ENCODE data around the gene RAB28.
"Not testable (repeated sequence)": the region's sequence is repeated elsewhere in the genome, so short reads cannot be mapped to it uniquely, and the experiment has no call there.

Gene RAB28

DNA sequence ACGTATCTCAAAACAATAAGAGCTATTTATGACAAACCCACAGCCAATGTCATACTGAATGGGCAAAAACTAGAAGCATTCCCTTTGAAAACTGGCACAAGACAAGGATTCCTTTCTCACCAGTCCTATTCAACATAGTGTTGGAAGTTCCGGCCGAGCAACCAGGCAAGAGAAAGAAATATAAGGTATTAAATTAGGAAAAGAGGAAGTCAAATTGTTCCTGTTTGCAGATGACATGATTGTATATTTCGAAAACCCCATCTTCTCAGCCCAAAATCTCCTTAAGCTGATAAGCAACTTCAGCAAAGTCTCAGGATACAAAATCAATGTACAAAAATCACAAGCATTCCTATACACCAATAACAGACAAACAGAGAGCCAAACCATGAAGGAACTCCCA, 94.2 kb downstream of the RAB28 start:
- not testable (repeated sequence) for H3K4me3 ChIP-seq (ENCODE audit: low read length in 2 of 2); H3K9ac ChIP-seq (ENCODE audit: low read depth in 1 of 2, low read length in 2 of 2); H3K36me3 ChIP-seq (ENCODE audit: control insufficient read depth in 2 of 2, insufficient read depth in 2 of 2, low read length in 2 of 2); H3K4me1 ChIP-seq (ENCODE audit: control insufficient read depth in 2 of 2, insufficient read depth in 2 of 2, low read length in 2 of 2); H3K27ac ChIP-seq (ENCODE audit: low read depth in 2 of 2, low read length in 2 of 2); H3K9me3 ChIP-seq (ENCODE audit: control insufficient read depth in 2 of 2, low read length in 2 of 2); H3K27me3 ChIP-seq (ENCODE audit: control insufficient read depth in 2 of 2, insufficient read depth in 2 of 2, low read length in 2 of 2)

DNA sequence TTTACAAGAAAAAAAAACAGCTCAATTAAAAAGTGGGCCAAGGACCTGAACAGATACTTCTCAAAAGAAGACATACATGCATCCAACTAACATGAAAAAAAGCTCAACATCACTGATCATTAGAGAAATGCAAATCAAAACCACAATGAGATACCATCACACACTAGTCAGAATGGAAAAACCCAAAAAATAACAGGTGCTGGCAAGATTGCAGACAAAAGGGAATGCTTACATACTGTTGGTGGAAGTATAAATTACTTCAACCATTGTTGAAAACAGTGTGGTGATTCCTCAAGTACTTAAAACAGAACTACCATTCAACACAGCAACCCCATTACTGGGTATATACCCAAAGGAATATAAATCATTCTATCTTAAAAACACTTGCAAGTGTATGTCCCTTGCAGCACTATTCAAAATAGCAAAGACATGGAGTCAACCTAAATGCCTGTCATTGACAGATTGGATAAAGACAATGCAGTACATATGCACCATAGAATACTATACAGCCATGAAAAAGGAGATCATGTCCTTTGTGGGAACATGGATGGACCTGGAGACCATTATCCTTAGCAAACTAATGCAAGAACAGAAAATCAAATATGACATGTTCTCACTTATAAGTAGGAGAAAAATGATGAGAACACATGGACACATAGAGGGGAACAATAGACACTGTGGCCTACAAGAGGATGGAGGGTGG, 97.6 kb downstream of the RAB28 start:
- Histone ChIP-seq H3K4me3 (ENCODE audit: low read length in 2 of 2) (no peak overlapping the region), H3K9ac (ENCODE audit: low read depth in 1 of 2, low read length in 2 of 2) (no peak overlapping the region), H3K9me3 (ENCODE audit: control insufficient read depth in 2 of 2, low read length in 2 of 2) (no peaks in the 10 kb centered on the region), H3K27me3 (ENCODE audit: control insufficient read depth in 2 of 2, insufficient read depth in 2 of 2, low read length in 2 of 2) (no peaks in the 10 kb centered on the region), H3K4me1 (ENCODE audit: control insufficient read depth in 2 of 2, insufficient read depth in 2 of 2, low read length in 2 of 2) (no peaks in the 10 kb centered on the region), H3K36me3 (ENCODE audit: control insufficient read depth in 2 of 2, insufficient read depth in 2 of 2, low read length in 2 of 2) (no peaks in the 10 kb centered on the region), H3K27ac (ENCODE audit: low read depth in 2 of 2, low read length in 2 of 2) (no peak overlapping the region)

DNA sequence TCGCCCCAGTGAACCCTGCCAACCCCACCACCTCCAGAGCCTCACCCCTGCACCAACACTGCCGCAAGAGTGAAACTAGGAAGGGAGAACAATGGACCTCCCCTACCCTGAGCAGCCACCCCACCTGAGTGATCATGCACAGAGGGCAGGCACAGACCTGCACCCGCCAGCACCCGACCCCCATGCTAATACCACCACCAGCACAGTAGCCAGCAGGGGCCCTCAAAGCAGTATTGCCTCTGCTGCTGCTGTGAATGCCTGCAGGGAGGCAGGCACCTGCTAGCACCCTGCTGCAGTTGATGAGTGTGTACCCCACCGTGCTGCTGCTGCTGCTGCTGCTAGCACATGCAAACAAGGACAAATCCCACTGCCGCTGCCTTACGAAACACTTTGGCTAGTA, 100.1 kb downstream of the RAB28 start:
- Histone ChIP-seq H3K36me3 (ENCODE audit: control insufficient read depth in 2 of 2, insufficient read depth in 2 of 2, low read length in 2 of 2) (no peaks in the 10 kb centered on the region), H3K4me3 (ENCODE audit: low read length in 2 of 2) (no peak overlapping the region), H3K9me3 (ENCODE audit: control insufficient read depth in 2 of 2, low read length in 2 of 2) (no peaks in the 10 kb centered on the region), H3K4me1 (ENCODE audit: control insufficient read depth in 2 of 2, insufficient read depth in 2 of 2, low read length in 2 of 2) (no peaks in the 10 kb centered on the region), H3K9ac (ENCODE audit: low read depth in 1 of 2, low read length in 2 of 2) (no peak overlapping the region), H3K27me3 (ENCODE audit: control insufficient read depth in 2 of 2, insufficient read depth in 2 of 2, low read length in 2 of 2) (no peaks in the 10 kb centered on the region), H3K27ac (ENCODE audit: low read depth in 2 of 2, low read length in 2 of 2) (no peak overlapping the region)

DNA sequence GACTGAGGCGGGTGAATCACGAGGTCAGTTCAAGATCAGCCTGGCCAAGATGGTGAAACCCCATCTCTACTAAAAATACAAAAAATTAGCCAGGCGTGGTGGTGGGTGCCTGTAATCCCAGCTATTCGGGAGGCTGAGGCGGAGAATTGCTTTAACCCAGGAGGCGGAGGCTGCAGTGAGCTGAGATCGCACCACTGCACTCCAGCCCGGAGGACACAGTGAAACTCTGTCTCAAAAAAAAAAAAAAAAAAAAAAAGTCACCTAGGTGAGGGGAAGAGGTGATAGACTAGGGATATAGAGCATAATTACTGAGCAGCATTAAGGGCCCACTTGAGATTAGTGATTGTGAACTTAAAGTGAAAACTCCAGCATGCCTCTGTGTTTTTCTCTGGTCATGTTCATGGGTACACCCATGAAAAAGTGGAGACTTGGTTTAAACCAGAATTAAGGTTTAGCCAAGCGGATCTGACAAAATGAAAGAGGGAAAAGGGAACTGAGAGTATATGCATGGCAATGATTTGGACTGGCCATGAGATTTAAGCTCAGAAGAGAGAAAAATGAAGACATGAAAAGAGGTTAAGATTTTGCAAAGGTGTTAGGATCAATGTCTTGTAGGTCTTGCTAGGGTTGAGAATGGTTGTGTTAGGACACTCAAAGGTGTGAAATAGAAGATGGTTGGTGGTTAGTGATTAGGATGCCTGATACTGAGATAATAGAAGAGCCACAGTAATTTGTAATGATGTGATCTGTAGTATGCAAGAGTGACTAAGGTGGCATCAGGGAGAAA, 105.0 kb downstream of the RAB28 start:
- Histone ChIP-seq H3K9ac (ENCODE audit: low read depth in 1 of 2, low read length in 2 of 2) (no peak overlapping the region), H3K9me3 (ENCODE audit: control insufficient read depth in 2 of 2, low read length in 2 of 2) (no peaks in the 10 kb centered on the region)

DNA sequence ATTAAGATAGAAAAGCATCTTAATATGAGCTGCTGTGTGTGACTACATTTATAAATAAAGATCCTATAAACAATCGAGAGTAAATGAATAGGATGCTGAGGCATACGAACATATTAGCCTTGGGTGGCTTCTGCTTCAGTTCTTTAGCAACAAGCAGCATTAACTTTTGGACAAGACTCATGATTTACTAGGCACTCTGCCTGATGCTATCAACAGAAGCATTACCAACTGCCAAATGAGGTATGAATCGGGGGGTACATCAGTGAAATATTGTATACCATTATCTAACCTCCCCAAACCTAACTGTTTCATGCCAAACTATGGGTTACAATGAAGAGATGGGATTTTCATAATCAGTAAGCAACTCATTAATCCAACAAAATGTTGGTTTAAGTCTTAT, 113.1 kb downstream of the RAB28 start:
- Histone ChIP-seq H3K36me3 (ENCODE audit: control insufficient read depth in 2 of 2, insufficient read depth in 2 of 2, low read length in 2 of 2) (no peaks in the 10 kb centered on the region), H3K9me3 (ENCODE audit: control insufficient read depth in 2 of 2, low read length in 2 of 2) (no peaks in the 10 kb centered on the region), H3K27ac (ENCODE audit: low read depth in 2 of 2, low read length in 2 of 2) (no peak overlapping the region), H3K9ac (ENCODE audit: low read depth in 1 of 2, low read length in 2 of 2) (no peak overlapping the region), H3K4me3 (ENCODE audit: low read length in 2 of 2) (no peak overlapping the region), H3K27me3 (ENCODE audit: control insufficient read depth in 2 of 2, insufficient read depth in 2 of 2, low read length in 2 of 2) (no peaks in the 10 kb centered on the region), H3K4me1 (ENCODE audit: control insufficient read depth in 2 of 2, insufficient read depth in 2 of 2, low read length in 2 of 2) (no peaks in the 10 kb centered on the region)

More for the DNA sequence above, 105.0 kb downstream of the RAB28 start:
- Histone ChIP-seq H3K4me3 (ENCODE audit: low read length in 2 of 2) (no peak overlapping the region), H3K36me3 (ENCODE audit: control insufficient read depth in 2 of 2, insufficient read depth in 2 of 2, low read length in 2 of 2) (no peaks in the 10 kb centered on the region), H3K27ac (ENCODE audit: low read depth in 2 of 2, low read length in 2 of 2) (no peak overlapping the region), H3K27me3 (ENCODE audit: control insufficient read depth in 2 of 2, insufficient read depth in 2 of 2, low read length in 2 of 2) (no peaks in the 10 kb centered on the region), H3K4me1 (ENCODE audit: control insufficient read depth in 2 of 2, insufficient read depth in 2 of 2, low read length in 2 of 2) (no peaks in the 10 kb centered on the region)

DNA sequence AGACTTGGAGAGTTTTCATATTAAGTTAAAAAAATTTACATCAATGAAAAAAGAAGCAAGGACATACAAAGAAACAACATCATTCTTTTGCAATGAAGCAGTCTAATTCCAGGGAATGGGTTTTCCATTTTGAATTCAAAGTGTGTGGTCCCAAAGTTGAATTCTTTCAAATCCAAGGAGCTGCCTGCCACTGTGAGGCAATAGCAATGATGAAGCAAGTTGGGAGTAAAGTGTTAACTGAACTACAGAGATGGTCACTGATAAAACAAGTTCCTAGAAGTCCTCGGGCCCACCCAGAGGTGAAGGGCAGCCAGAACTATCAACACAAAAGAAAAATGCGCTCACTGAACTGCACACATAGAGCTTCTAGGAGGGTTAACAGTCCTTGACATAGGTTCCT, 115.9 kb downstream of the RAB28 start:
- no peaks in the 10 kb centered on the region for H3K27me3 ChIP-seq (ENCODE audit: control insufficient read depth in 2 of 2, insufficient read depth in 2 of 2, low read length in 2 of 2)
- H3K4me1 ChIP-seq (ENCODE audit: control insufficient read depth in 2 of 2, insufficient read depth in 2 of 2, low read length in 2 of 2) = no peaks in the 10 kb centered on the region
- no peak overlapping the region for H3K27ac ChIP-seq (ENCODE audit: low read depth in 2 of 2, low read length in 2 of 2)
- no peak overlapping the region for H3K9ac ChIP-seq (ENCODE audit: low read depth in 1 of 2, low read length in 2 of 2)
- H3K9me3 ChIP-seq (ENCODE audit: control insufficient read depth in 2 of 2, low read length in 2 of 2) = no peaks in the 10 kb centered on the region
- H3K36me3 ChIP-seq (ENCODE audit: control insufficient read depth in 2 of 2, insufficient read depth in 2 of 2, low read length in 2 of 2) = no peaks in the 10 kb centered on the region
- no peak overlapping the region for H3K4me3 ChIP-seq (ENCODE audit: low read length in 2 of 2)

DNA sequence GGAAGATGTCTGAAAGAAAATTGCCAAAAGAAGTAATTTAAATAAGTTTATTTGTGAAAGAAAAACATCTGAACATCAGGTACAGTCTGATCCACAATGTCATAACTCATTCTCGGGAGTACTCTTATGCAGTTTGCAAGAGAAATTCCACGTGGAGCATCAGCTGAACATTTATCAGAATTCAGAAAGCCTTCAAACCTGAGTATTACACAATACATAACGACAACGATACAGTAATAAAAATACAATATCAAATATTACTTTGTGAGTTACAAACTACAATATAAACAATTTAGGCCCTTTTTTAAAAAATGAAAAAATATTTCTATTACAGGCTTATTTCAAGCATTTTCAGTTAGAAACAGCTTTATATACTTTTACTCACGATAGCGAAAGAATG, 116.4 kb downstream of the RAB28 start:
- Histone ChIP-seq H3K9ac (ENCODE audit: low read depth in 1 of 2, low read length in 2 of 2) (no peak overlapping the region), H3K27ac (ENCODE audit: low read depth in 2 of 2, low read length in 2 of 2) (no peak overlapping the region), H3K36me3 (ENCODE audit: control insufficient read depth in 2 of 2, insufficient read depth in 2 of 2, low read length in 2 of 2) (no peaks in the 10 kb centered on the region), H3K27me3 (ENCODE audit: control insufficient read depth in 2 of 2, insufficient read depth in 2 of 2, low read length in 2 of 2) (no peaks in the 10 kb centered on the region), H3K4me1 (ENCODE audit: control insufficient read depth in 2 of 2, insufficient read depth in 2 of 2, low read length in 2 of 2) (no peaks in the 10 kb centered on the region), H3K4me3 (ENCODE audit: low read length in 2 of 2) (no peak overlapping the region), H3K9me3 (ENCODE audit: control insufficient read depth in 2 of 2, low read length in 2 of 2) (no peaks in the 10 kb centered on the region)

DNA sequence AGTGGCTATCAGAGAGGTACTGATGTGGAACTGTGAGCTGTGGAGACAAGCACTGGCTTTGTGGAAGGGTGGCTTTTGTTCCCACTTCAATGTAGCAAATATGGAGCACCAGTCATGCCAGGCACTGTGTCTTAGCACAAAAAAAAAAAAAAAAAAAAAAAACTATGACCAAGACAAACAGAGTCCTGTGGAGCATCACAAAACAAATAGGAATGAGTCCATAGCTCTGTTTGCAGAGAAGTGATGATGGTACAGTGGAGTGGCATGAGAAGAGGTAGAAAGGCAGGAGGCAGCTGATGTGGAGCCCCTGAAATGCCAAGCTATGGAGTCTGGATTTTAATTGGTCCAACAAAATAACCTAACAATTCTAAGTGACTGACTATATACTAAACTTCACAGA, 116.9 kb downstream of the RAB28 start:
- Histone ChIP-seq H3K4me3 (ENCODE audit: low read length in 2 of 2) (no peak overlapping the region), H3K4me1 (ENCODE audit: control insufficient read depth in 2 of 2, insufficient read depth in 2 of 2, low read length in 2 of 2) (no peaks in the 10 kb centered on the region), H3K27ac (ENCODE audit: low read depth in 2 of 2, low read length in 2 of 2) (no peak overlapping the region), H3K27me3 (ENCODE audit: control insufficient read depth in 2 of 2, insufficient read depth in 2 of 2, low read length in 2 of 2) (no peaks in the 10 kb centered on the region), H3K9me3 (ENCODE audit: control insufficient read depth in 2 of 2, low read length in 2 of 2) (no peaks in the 10 kb centered on the region), H3K9ac (ENCODE audit: low read depth in 1 of 2, low read length in 2 of 2) (no peak overlapping the region), H3K36me3 (ENCODE audit: control insufficient read depth in 2 of 2, insufficient read depth in 2 of 2, low read length in 2 of 2) (no peaks in the 10 kb centered on the region)

DNA sequence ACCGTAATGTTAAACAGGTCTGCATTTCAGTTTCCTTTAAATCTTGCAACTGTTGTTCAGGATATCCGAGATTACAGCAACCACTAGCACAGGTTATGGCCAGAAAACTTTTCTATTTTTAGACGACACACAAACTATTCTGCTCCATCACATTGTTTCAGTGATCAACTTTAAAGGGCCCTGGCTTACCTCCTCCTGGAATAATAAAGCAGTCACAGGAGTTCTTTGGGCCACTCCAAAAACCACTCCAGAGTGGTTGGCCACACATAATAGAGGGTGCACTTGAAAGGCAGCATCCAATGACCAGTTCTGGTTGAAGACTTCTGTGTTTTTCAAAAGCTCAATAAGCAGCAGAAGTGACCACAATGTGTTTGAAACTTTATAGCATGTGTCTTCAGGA, 118.9 kb downstream of the RAB28 start:
- H3K27ac ChIP-seq (ENCODE audit: low read depth in 2 of 2, low read length in 2 of 2) = no peak overlapping the region
- no peak overlapping the region for H3K4me3 ChIP-seq (ENCODE audit: low read length in 2 of 2)
- no peaks in the 10 kb centered on the region for H3K27me3 ChIP-seq (ENCODE audit: control insufficient read depth in 2 of 2, insufficient read depth in 2 of 2, low read length in 2 of 2)

DNA sequence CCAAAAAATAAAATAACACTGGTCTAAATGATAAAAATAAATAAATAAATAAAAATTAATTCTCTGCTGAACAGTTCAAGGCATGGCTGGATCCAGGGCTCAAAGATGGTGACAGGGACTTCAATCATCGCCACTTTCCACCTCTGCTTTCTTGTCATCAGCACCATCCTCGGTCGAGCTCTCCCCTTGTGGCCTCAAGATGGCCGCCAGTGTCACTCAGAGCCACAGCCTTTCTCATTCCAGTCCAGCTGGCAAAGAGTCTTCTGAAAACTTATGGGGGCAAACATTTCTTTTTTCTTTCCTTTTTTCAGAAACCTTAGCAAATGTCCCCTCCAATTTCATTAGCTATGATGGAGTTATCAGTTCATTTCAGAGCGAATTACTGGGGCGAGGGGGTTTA, 119.5 kb downstream of the RAB28 start:
- Histone ChIP-seq H3K27me3 (ENCODE audit: control insufficient read depth in 2 of 2, insufficient read depth in 2 of 2, low read length in 2 of 2) (no peaks in the 10 kb centered on the region), H3K27ac (ENCODE audit: low read depth in 2 of 2, low read length in 2 of 2) (no peak overlapping the region), H3K4me3 (ENCODE audit: low read length in 2 of 2) (no peak overlapping the region), H3K36me3 (ENCODE audit: control insufficient read depth in 2 of 2, insufficient read depth in 2 of 2, low read length in 2 of 2) (no peaks in the 10 kb centered on the region), H3K9ac (ENCODE audit: low read depth in 1 of 2, low read length in 2 of 2) (no peak overlapping the region), H3K9me3 (ENCODE audit: control insufficient read depth in 2 of 2, low read length in 2 of 2) (no peaks in the 10 kb centered on the region), H3K4me1 (ENCODE audit: control insufficient read depth in 2 of 2, insufficient read depth in 2 of 2, low read length in 2 of 2) (no peaks in the 10 kb centered on the region)

More for the DNA sequence above, 118.9 kb downstream of the RAB28 start:
- Histone ChIP-seq H3K9me3 (ENCODE audit: control insufficient read depth in 2 of 2, low read length in 2 of 2) (no peaks in the 10 kb centered on the region), H3K36me3 (ENCODE audit: control insufficient read depth in 2 of 2, insufficient read depth in 2 of 2, low read length in 2 of 2) (no peaks in the 10 kb centered on the region), H3K4me1 (ENCODE audit: control insufficient read depth in 2 of 2, insufficient read depth in 2 of 2, low read length in 2 of 2) (no peaks in the 10 kb centered on the region), H3K9ac (ENCODE audit: low read depth in 1 of 2, low read length in 2 of 2) (no peak overlapping the region)

Measured in mucosa of rectum (tissue), 2 donors.